Testis (tissue), 3 donors: ENCODE results near the gene RABL2B. TPM values are rescaled to one million over a fixed set of nuclear protein-coding genes. Genes with fewer than 3 reads are reported as not detected.

Experiments
- DNase-seq: peaks from one replicate; pipeline ENCODE4 v3.0.0-alpha.2; 2019
- H3K27ac ChIP-seq, 2 donors: fragments of 200-600 bp; sonication (generic); one replicate each; pipeline ENCODE4 v1.5.1; 2019
- H3K27me3 ChIP-seq: fragments of 200-600 bp; sonication (generic); one replicate; pipeline ENCODE4 v1.5.1; 2019
- H3K36me3 ChIP-seq: fragments of 200-600 bp; sonication (generic); one replicate; pipeline ENCODE4 v1.5.1; 2017; ENCODE audit warnings: low read depth; ENCODE audit errors: missing control alignments
- H3K4me1 ChIP-seq: fragments of 200-600 bp; sonication (generic); one replicate; pipeline ENCODE4 v1.5.1; 2019
- H3K4me3 ChIP-seq, 2 donors: fragments of 200-600 bp; sonication (generic); one replicate each; pipeline ENCODE4 v1.5.1; 2017 to 2019
- H3K9me3 ChIP-seq: fragments of 200-600 bp; sonication (generic); one replicate; pipeline ENCODE4 v1.5.1; 2017
- CTCF ChIP-seq, 3 experiments: fragments of 450-650 bp in 2 of 3; fragments of 200-600 bp in 1 of 3; sonication (generic) in 1 of 3; IDR thresholded peaks; one replicate each; pipeline ENCODE4 v1.5.1; 2016 to 2019; ENCODE audit warnings: antibody characterized with exemption in 3 of 3, mild to moderate bottlenecking in 2 of 3, moderate library complexity in 1 of 3
- POLR2A ChIP-seq: fragments of 450-650 bp; IDR thresholded peaks from one replicate; pipeline ENCODE4 v1.6.1; 2017; ENCODE audit warnings: antibody characterized with exemption, mild to moderate bottlenecking, moderate library complexity
- WGBS, 2 donors: methylation state at CpG; one replicate each; pipeline ENCODE4 v1.1.5; 2018; 5-methylcytosine and 5-hydroxymethylcytosine counted together
- intact Hi-C: fragments of 100-400 bp; cut with DNase I; formaldehyde crosslinking; loops from one replicate; pipeline ENCODE4 v1.15.1; 2023; ENCODE audit warnings: low total_unique reads
- polyA plus RNA-seq: library from polyadenylated mRNA; stranded (reverse); fragments of 350-450 nt; fragmentation: Illumina TruSeq; extraction: RNeasy Lipid Tissue Mini Kit (QIAGEN cat#74804); gene quantifications from one replicate; pipeline ENCODE4 v1.2.3, GENCODE V29; 2014; ENCODE audit warnings: low read depth, low replicate concordance; ENCODE audit not compliant: insufficient read depth
- total RNA-seq, 2 donors: library from RNA; depleted of rRNA; stranded (reverse); fragments of >200 nt; gene quantifications; one replicate each; pipeline ENCODE4 v1.2.3, GENCODE V29; 2016

The RABL2B gene
- total and polyA plus RNA-seq, 3 donors from 2014 or later: 39.6 to 51.6 (median 49.8) TPM

GRCh38 chr22:50739894-50740293, 43.5 kb downstream of the RABL2B start:
- H3K4me3 ChIP-seq: no peak overlapping the region
- H3K27me3 ChIP-seq: no peaks in the 10 kb centered on the region
- no peak overlapping the region for H3K27ac ChIP-seq
- intact Hi-C loops: no loop called here
- TF ChIP-seq CTCF (IDR thresholded peaks at IDR 0.05) (no peak), POLR2A (no peak)
- H3K36me3 ChIP-seq: no peaks in the 10 kb centered on the region
- no peak for DNase-seq
- WGBS, 2 donors: 93 to 94% methylated on average over 3 to 12 of the region's 12 CpGs
- H3K9me3 ChIP-seq: no peaks in the 10 kb centered on the region
- no peaks in the 10 kb centered on the region for H3K4me1 ChIP-seq

DNA sequence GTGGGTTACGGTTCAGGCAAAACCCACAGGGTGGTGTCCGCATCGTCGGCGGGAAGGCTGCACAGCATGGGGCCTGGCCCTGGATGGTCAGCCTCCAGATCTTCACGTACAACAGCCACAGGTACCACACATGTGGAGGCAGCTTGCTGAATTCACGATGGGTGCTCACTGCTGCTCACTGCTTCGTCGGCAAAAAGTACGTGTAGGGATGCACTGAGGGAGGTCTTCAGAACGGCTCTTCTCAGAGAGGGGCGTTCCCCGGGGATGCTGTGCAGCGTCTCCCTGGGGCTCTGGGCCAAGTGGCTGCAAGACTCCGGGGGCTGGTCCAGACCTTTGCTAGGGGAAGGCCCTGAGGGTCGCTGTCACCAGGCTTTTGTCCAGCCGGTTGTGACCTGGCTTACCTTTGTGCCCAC, 44.2 kb downstream of the RABL2B start:
- Histone ChIP-seq H3K27me3 (no peaks in the 10 kb centered on the region), H3K27ac (no peak overlapping the region), H3K4me3 (no peak overlapping the region), H3K4me1 (no peaks in the 10 kb centered on the region), H3K36me3 (no peaks in the 10 kb centered on the region), H3K9me3 (no peaks in the 10 kb centered on the region)
- no peak for TF ChIP-seq CTCF (IDR thresholded peaks at IDR 0.05)
- no peak for TF ChIP-seq POLR2A
- 76 to 91% methylated on average over 5 to 17 of the region's 17 CpGs for WGBS, 2 donors
- no peak for DNase-seq
- intact Hi-C loops: no loop called here

GRCh38 chr22:50738649-50739227, 44.7 kb downstream of the RABL2B start:
- Histone ChIP-seq H3K4me3 (no peak overlapping the region), H3K27me3 (no peaks in the 10 kb centered on the region), H3K9me3 (no peaks in the 10 kb centered on the region), H3K36me3 (no peaks in the 10 kb centered on the region), H3K27ac (no peak overlapping the region), H3K4me1 (no peaks in the 10 kb centered on the region)
- TF ChIP-seq CTCF (IDR thresholded peaks at IDR 0.05) (no peak), POLR2A (no peak)
- 83 to 92% methylated on average over 10 of the region's 10 CpGs for WGBS, 2 donors
- no peak for DNase-seq
- intact Hi-C loops: no loop called here

DNA sequence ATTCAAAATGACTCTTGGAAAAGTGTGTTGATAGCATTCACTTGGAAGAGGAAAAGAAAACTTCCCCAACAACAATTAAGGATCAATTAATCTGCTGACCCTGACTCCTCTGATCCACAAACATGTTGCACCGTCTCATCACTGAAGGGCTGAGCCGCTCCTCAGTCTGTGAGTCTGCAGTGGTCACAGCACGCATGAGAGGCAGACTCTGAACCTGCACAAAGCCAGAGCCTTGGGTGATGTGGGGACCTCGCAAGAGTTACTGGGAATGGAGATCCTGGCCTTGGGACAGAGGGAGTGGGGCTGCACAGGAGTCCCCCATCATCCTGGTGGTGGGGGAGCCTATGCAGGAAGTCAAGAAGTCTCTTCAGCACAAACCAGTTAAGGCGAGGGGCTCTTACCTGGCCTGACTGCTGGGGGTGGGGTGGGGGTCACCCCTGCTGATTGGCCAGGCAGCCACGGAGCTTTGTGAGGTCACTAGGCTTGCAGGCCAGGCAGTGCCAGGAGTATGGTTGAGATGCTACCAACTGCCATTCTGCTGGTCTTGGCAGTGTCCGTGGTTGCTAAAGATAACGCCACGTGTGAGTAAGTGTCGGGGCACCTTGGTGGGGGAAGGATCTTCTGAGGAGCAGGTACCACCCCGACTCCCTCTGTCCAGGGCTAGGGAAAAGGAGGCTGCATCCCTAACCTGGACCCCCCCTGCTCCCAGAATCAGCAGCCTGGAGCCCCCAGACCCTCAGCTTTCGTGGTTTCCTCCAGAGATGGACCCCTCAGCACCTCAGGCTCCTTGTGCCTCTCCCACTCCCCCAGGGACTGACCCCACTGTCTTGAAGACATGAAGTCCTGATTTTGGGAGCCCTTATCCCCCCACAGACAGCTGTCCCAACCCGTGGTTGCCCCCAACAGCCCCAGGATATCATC, 45.4 kb downstream of the RABL2B start, which contains the start of gene ACR:
Gene ACR (plus strand): TSS at position 477 of the 921 bp plus-strand sequence. CDS start 32 bp downstream, at position 509.
- intact Hi-C loops: no loop called here
- Histone ChIP-seq H3K9me3 (no peaks in the 10 kb centered on the region), H3K36me3 (no peaks in the 10 kb centered on the region), H3K4me1 (no peaks in the 10 kb centered on the region), H3K27me3 (no peaks in the 10 kb centered on the region), H3K4me3 (no peak within 1 kb of the TSS), H3K27ac (no peak within 1 kb of the TSS)
- 85 to 89% methylated on average over 13 of the region's 13 CpGs for WGBS, 2 donors
- DNase-seq: peak; percentile 12
- TF ChIP-seq POLR2A: no peak
- TF ChIP-seq CTCF (IDR thresholded peaks at IDR 0.05): no peak
